Hepatocyte (in vitro differentiated cells): Measurements from ENCODE around the gene ZFHX3. TPM values are rescaled to one million over a fixed set of nuclear protein-coding genes. Genes with fewer than 3 reads are reported as not detected.
A peak's percentile ranks its signal among the peaks of the same experiment; 100 is the strongest.

ENCODE experiments used
- DNase-seq: peaks from one replicate; pipeline ENCODE4 v3.0.0-alpha.2; 2016; ENCODE audit warnings: low spot score
- H2AFZ ChIP-seq: fragments of 200-600 bp; sonication (generic); 2 replicates; pipeline ENCODE4 v1.6.0; 2016; ENCODE audit warnings: antibody characterized with exemption, mild to moderate bottlenecking
- H3K27ac ChIP-seq: fragments of 200-600 bp; sonication (generic); 2 replicates; pipeline ENCODE4 v1.5.1; 2016; ENCODE audit warnings: mild to moderate bottlenecking
- H3K27me3 ChIP-seq: fragments of 200-600 bp; sonication (generic); 2 replicates; pipeline ENCODE4 v1.6.1; 2016
- H3K36me3 ChIP-seq: fragments of 200-600 bp; sonication (generic); replicated peaks from 2 replicates; pipeline ENCODE4 v1.5.1; 2016; ENCODE audit warnings: low read depth; ENCODE audit not compliant: insufficient read depth
- H3K4me1 ChIP-seq: fragments of 200-600 bp; sonication (generic); 2 replicates; pipeline ENCODE4 v1.5.1; 2016; ENCODE audit warnings: mild to moderate bottlenecking, moderate library complexity; ENCODE audit not compliant: insufficient read depth
- H3K4me2 ChIP-seq: fragments of 200-600 bp; sonication (generic); 2 replicates; pipeline ENCODE4 v1.6.0; 2016
- H3K4me3 ChIP-seq: fragments of 200-600 bp; sonication (generic); 2 replicates; pipeline ENCODE4 v1.5.1; 2016; ENCODE audit warnings: mild to moderate bottlenecking
- H3K79me2 ChIP-seq: fragments of 200-600 bp; sonication (generic); 2 replicates; pipeline ENCODE4 v1.6.0; 2017; ENCODE audit warnings: mild to moderate bottlenecking
- H3K9me2 ChIP-seq: fragments of 200-600 bp; sonication (generic); replicated peaks from 2 replicates; pipeline ENCODE4 v1.6.0; 2017; ENCODE audit warnings: mild to moderate bottlenecking; ENCODE audit not compliant: insufficient read depth
- H3K9me3 ChIP-seq: fragments of 200-600 bp; sonication (generic); 2 replicates; pipeline ENCODE4 v1.5.1; 2016; ENCODE audit warnings: low read depth, mild to moderate bottlenecking
- H4K20me1 ChIP-seq: fragments of 200-600 bp; sonication (generic); 2 replicates; pipeline ENCODE4 v1.6.0; 2016; ENCODE audit warnings: mild to moderate bottlenecking; ENCODE audit not compliant: insufficient read depth, poor library complexity, severe bottlenecking
- EZH2 ChIP-seq: fragments of 200-600 bp; sonication (generic); IDR thresholded peaks from 2 replicates; pipeline ENCODE4 v1.6.1; 2016; ENCODE audit warnings: antibody characterized with exemption, mild to moderate bottlenecking, borderline replicate concordance
- EZH2phosphoT487 ChIP-seq: fragments of 200-600 bp; sonication (generic); IDR thresholded peaks from one replicate; pipeline ENCODE4 v1.6.1; 2018; ENCODE audit warnings: antibody characterized with exemption, mild to moderate bottlenecking, low read depth, moderate library complexity; ENCODE audit not compliant: unreplicated experiment, severe bottlenecking
- WGBS: methylation state at CpG from one replicate; pipeline ENCODE4 v1.1.6; 2016; ENCODE audit warnings: low lambda C conversion rate; ENCODE audit errors: missing lambda C conversion rate; 5-methylcytosine and 5-hydroxymethylcytosine counted together
- polyA plus RNA-seq: library from polyadenylated mRNA; unstranded; fragments of >200 nt; fragmentation: Nextera tagmentation; extraction: Ambion mirVana; gene quantifications from 2 replicates; pipeline ENCODE4 v1.2.1, GENCODE V29; 2016
- total RNA-seq: library from RNA; depleted of rRNA; stranded (reverse); fragments of >200 nt; gene quantifications from 2 replicates; pipeline ENCODE4 v1.2.3, GENCODE V29; 2014
- TF ChIP-seq, protein P1 (sequence below): fragments of 200-600 bp; sonication (generic); IDR thresholded peaks from 2 replicates; pipeline ENCODE4 v1.5.1; 2016; ENCODE audit warnings: antibody characterized with exemption, mild to moderate bottlenecking; ENCODE audit not compliant: poor library complexity

Gene ZFHX3
- total and polyA plus RNA-seq, 2 experiments from 2014 or later: 6.4 to 11.6 TPM

DNA sequence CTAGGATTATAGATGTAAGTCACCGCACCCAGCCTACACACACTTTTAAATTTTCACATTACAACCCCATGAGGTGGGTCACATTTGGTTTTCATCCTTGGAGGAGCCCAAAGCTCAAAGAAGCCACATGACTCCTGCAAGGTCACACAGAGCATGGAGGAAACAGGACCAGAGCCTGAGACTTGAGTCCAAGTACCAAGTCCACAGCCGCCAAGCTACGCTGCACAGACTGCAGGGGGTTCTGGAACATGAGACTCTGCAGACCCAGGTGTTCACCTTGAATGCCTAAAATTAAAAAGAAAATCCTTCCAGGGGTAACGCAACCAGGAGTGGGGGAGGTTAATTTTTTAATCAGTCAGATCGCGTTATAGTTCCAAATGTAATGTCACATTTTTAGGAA lies 150.2 kb downstream of the ZFHX3 start:
- Histone ChIP-seq H3K9me2 (no peaks in the 10 kb centered on the region), H3K9me3 (no peaks in the 10 kb centered on the region), H3K27me3 (no peaks in the 10 kb centered on the region), H3K27ac (peak overlapping the region; percentile 52), H3K4me3 (no peak overlapping the region), H3K4me1 (no peaks in the 10 kb centered on the region), H3K36me3 (no peaks in the 10 kb centered on the region), H4K20me1 (no peaks in the 10 kb centered on the region), H3K4me2 (no peak overlapping the region), H3K79me2 (peaks cover 69% of the 10 kb centered on the region), H2AFZ (no peak overlapping the region)
- TF ChIP-seq, protein P1, sequence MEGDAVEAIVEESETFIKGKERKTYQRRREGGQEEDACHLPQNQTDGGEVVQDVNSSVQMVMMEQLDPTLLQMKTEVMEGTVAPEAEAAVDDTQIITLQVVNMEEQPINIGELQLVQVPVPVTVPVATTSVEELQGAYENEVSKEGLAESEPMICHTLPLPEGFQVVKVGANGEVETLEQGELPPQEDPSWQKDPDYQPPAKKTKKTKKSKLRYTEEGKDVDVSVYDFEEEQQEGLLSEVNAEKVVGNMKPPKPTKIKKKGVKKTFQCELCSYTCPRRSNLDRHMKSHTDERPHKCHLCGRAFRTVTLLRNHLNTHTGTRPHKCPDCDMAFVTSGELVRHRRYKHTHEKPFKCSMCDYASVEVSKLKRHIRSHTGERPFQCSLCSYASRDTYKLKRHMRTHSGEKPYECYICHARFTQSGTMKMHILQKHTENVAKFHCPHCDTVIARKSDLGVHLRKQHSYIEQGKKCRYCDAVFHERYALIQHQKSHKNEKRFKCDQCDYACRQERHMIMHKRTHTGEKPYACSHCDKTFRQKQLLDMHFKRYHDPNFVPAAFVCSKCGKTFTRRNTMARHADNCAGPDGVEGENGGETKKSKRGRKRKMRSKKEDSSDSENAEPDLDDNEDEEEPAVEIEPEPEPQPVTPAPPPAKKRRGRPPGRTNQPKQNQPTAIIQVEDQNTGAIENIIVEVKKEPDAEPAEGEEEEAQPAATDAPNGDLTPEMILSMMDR: no peak
- TF ChIP-seq EZH2 (no peak), EZH2phosphoT487 (no peak)
- DNase-seq: no peak
- WGBS: 96% methylated on average over 6 of the region's 6 CpGs

DNA sequence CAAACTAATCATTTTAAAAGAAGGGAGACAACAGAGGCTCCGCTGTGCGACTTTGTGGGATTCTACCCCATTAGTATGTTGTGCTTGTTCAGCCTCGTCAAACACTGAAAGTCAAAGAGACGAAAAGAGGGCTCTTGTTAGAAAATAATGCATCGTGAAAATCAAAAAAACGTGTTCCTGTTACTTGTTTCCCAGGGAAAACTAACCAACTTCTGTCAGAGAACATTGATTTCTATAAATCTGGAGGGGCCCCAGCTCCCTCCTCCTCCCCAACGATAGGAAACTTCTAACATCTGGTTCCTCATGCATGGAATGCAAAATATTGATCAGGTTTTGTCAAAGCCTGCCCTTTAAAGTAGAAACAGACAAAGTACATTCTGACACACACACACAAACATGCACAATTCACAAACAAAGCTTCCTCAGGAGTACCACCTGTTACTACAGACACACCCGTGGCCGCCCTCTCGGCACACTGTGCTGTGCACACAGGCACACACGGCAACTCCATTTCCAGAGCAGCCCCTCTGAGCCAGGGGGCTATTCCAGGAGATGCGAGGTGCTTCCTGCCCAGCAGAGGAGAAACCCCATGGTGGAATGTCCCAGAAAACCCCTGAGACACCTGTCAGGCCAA lies 151.3 kb downstream of the ZFHX3 start:
- no peak for DNase-seq

DNA sequence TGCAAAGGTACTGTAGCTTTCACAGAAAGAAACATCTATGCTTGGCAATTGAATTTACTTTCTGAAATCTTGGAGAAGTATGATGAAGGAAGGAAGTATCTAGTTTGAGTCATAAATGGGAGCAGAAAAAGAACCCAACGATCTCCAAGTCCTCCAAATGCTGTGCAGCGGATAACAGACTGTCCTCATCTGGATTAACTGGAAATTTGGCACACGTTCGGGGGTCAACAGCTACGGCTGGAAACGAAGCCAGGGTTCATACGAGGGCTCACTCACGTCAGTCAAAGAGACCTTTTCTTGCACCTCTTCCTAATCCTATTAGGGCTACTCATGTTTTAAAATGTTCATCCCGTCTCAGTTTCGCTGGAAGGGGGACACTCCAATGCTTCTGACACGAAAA lies 152.0 kb downstream of the ZFHX3 start:
- Histone ChIP-seq H3K27me3 (no peaks in the 10 kb centered on the region), H3K79me2 (peaks cover 72% of the 10 kb centered on the region), H3K36me3 (no peaks in the 10 kb centered on the region), H3K4me1 (no peaks in the 10 kb centered on the region), H3K9me3 (no peaks in the 10 kb centered on the region), H3K4me2 (no peak overlapping the region), H3K27ac (no peak overlapping the region), H4K20me1 (no peaks in the 10 kb centered on the region), H3K9me2 (no peaks in the 10 kb centered on the region), H3K4me3 (no peak overlapping the region), H2AFZ (no peak overlapping the region)
- 92% methylated on average over 11 of the region's 11 CpGs for WGBS
- TF ChIP-seq, protein P1: no peak
- TF ChIP-seq EZH2phosphoT487: no peak
- no peak for TF ChIP-seq EZH2
- DNase-seq: no peak

More for the DNA sequence above, 151.3 kb downstream of the ZFHX3 start:
- Histone ChIP-seq H3K27me3 (no peaks in the 10 kb centered on the region), H2AFZ (no peak overlapping the region), H3K4me2 (no peak overlapping the region), H3K9me2 (no peaks in the 10 kb centered on the region), H4K20me1 (no peaks in the 10 kb centered on the region), H3K79me2 (peaks cover 72% of the 10 kb centered on the region), H3K4me1 (no peaks in the 10 kb centered on the region), H3K36me3 (no peaks in the 10 kb centered on the region), H3K27ac (no peak overlapping the region), H3K9me3 (no peaks in the 10 kb centered on the region), H3K4me3 (no peak overlapping the region)
- 76% methylated on average over 12 of the region's 12 CpGs for WGBS
- no peak for TF ChIP-seq EZH2phosphoT487
- TF ChIP-seq, protein P1: no peak
- no peak for TF ChIP-seq EZH2
